ENCODE data around the gene PANX1. TPM values are rescaled to one million over a fixed set of nuclear protein-coding genes. Genes with fewer than 3 reads are reported as not detected.

Gene PANX1
- total RNA-seq, 1 experiment from 2014 or later = 21.9 TPM

DNA sequence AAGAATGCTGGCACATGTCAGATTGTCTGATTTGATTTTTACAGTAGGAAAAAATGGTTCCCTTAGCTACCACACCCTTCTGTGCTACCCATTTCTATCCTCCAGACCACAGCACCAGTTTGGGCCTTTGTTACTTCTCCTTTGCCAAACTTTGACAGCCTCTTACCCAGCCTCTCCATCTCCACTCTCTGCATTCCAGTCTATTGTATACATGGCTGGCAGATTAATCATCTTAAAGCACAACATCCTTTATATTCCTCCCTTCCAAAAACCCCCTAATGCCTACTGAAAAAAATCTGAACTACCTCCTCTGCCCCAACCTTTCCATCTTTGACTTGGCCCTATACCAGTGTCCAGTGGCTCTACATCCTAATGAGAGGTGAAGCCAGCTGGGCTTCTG, 10.8 kb upstream of the PANX1 start:
- H4K20me1 ChIP-seq (ENCODE audit: insufficient read depth) = no peaks in the 10 kb centered on the region
- intact Hi-C loops (cut with micrococcal nuclease) = no loop called here
- DNase-seq (ENCODE audit: low read depth, low spot score) (no peak), ATAC-seq (no peak)
- H2AFZ ChIP-seq (ENCODE audit: low read depth, low read length, poor library complexity, severe bottlenecking) = no peak overlapping the region
- H3K27ac ChIP-seq (ENCODE audit: low read depth, low read length) = no peak overlapping the region
- POLR2A ChIA-PET = no interaction called here
- CTCF ChIA-PET = no interaction called here
- no peak overlapping the region for H3K9ac ChIP-seq (ENCODE audit: low read length)
- H3K4me3 ChIP-seq (replicated peaks in 1 of 2; ENCODE audit: low read depth in 1 of 2, low read length in 2 of 2) = no peak overlapping the region
- RAD21 ChIA-PET (ENCODE audit: low non-redundant PET in 1 of 2, low total read pairs in 2 of 2, uncharacterized antibody in 2 of 2, unreplicated experiment in 2 of 2) = no interaction called here
- no peaks in the 10 kb centered on the region for H3K9me3 ChIP-seq (ENCODE audit: control insufficient read depth in 1 of 2, insufficient read depth in 1 of 2, low read depth in 1 of 2, low read length in 2 of 2)
- no peaks in the 10 kb centered on the region for H3K36me3 ChIP-seq (ENCODE audit: control insufficient read depth in 1 of 2, insufficient read depth in 2 of 2, low read length in 2 of 2)
- BruUV-seq (replicated peaks) = no TSS peak
- no peak overlapping the region for H3K4me2 ChIP-seq (ENCODE audit: low read length)
- no peaks in the 10 kb centered on the region for H3K79me2 ChIP-seq (ENCODE audit: insufficient read depth, low read length)
- H3K9me2 ChIP-seq (ENCODE audit: insufficient read depth) = no peaks in the 10 kb centered on the region
- no peaks in the 10 kb centered on the region for H3K27me3 ChIP-seq (ENCODE audit: insufficient read depth, low read length)
- no peaks in the 10 kb centered on the region for H3K4me1 ChIP-seq (ENCODE audit: control insufficient read depth in 1 of 2, insufficient read depth in 2 of 2, low read length in 2 of 2)
- TF ChIP-seq SRF (IDR thresholded peaks at IDR 0.05; ENCODE audit: low read depth) (no peak), TCF7L2 (IDR thresholded peaks at IDR 0.05; ENCODE audit: borderline replicate concordance, extremely low read depth, insufficient read depth, insufficient read length) (no peak), EZH2phosphoT487 (IDR thresholded peaks at IDR 0.05; ENCODE audit: borderline replicate concordance) (no peak), SP1 (IDR thresholded peaks at IDR 0.05; ENCODE audit: low read depth) (no peak), POLR2AphosphoS5 (IDR thresholded peaks at IDR 0.05; ENCODE audit: low read depth, low read length) (no peak), ZFX (IDR thresholded peaks at IDR 0.05) (no peak), JUND (IDR thresholded peaks at IDR 0.05) (no peak), CEBPB (IDR thresholded peaks at IDR 0.05; ENCODE audit: low read depth) (no peak), CBX3 (IDR thresholded peaks at IDR 0.05; ENCODE audit: low read depth) (no peak), ZNF274 (IDR thresholded peaks at IDR 0.05; ENCODE audit: low read depth, low read length) (no peak), FOSL1 (IDR thresholded peaks at IDR 0.05; ENCODE audit: low read depth) (no peak), YY1 (IDR thresholded peaks at IDR 0.05; ENCODE audit: extremely low read depth, insufficient replicate concordance, low read depth, low read length) (no peak), SIN3A (IDR thresholded peaks at IDR 0.05; ENCODE audit: low read depth) (no peak)
- TF ChIP-seq, protein P1, sequence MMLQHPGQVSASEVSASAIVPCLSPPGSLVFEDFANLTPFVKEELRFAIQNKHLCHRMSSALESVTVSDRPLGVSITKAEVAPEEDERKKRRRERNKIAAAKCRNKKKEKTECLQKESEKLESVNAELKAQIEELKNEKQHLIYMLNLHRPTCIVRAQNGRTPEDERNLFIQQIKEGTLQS (IDR thresholded peaks at IDR 0.05) = no peak
- TF ChIP-seq, protein P2, sequence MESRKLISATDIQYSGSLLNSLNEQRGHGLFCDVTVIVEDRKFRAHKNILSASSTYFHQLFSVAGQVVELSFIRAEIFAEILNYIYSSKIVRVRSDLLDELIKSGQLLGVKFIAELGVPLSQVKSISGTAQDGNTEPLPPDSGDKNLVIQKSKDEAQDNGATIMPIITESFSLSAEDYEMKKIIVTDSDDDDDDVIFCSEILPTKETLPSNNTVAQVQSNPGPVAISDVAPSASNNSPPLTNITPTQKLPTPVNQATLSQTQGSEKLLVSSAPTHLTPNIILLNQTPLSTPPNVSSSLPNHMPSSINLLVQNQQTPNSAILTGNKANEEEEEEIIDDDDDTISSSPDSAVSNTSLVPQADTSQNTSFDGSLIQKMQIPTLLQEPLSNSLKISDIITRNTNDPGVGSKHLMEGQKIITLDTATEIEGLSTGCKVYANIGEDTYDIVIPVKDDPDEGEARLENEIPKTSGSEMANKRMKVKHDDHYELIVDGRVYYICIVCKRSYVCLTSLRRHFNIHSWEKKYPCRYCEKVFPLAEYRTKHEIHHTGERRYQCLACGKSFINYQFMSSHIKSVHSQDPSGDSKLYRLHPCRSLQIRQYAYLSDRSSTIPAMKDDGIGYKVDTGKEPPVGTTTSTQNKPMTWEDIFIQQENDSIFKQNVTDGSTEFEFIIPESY (IDR thresholded peaks at IDR 0.05; ENCODE audit: extremely low read depth, insufficient replicate concordance, low read length) = no peak
- TF ChIP-seq, protein P3, sequence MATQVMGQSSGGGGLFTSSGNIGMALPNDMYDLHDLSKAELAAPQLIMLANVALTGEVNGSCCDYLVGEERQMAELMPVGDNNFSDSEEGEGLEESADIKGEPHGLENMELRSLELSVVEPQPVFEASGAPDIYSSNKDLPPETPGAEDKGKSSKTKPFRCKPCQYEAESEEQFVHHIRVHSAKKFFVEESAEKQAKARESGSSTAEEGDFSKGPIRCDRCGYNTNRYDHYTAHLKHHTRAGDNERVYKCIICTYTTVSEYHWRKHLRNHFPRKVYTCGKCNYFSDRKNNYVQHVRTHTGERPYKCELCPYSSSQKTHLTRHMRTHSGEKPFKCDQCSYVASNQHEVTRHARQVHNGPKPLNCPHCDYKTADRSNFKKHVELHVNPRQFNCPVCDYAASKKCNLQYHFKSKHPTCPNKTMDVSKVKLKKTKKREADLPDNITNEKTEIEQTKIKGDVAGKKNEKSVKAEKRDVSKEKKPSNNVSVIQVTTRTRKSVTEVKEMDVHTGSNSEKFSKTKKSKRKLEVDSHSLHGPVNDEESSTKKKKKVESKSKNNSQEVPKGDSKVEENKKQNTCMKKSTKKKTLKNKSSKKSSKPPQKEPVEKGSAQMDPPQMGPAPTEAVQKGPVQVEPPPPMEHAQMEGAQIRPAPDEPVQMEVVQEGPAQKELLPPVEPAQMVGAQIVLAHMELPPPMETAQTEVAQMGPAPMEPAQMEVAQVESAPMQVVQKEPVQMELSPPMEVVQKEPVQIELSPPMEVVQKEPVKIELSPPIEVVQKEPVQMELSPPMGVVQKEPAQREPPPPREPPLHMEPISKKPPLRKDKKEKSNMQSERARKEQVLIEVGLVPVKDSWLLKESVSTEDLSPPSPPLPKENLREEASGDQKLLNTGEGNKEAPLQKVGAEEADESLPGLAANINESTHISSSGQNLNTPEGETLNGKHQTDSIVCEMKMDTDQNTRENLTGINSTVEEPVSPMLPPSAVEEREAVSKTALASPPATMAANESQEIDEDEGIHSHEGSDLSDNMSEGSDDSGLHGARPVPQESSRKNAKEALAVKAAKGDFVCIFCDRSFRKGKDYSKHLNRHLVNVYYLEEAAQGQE (IDR thresholded peaks at IDR 0.05; ENCODE audit: low read depth) = no peak
- TF ChIP-seq, protein P4, sequence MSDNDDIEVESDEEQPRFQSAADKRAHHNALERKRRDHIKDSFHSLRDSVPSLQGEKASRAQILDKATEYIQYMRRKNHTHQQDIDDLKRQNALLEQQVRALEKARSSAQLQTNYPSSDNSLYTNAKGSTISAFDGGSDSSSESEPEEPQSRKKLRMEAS (IDR thresholded peaks at IDR 0.05) = no peak
- TF ChIP-seq, protein P5, sequence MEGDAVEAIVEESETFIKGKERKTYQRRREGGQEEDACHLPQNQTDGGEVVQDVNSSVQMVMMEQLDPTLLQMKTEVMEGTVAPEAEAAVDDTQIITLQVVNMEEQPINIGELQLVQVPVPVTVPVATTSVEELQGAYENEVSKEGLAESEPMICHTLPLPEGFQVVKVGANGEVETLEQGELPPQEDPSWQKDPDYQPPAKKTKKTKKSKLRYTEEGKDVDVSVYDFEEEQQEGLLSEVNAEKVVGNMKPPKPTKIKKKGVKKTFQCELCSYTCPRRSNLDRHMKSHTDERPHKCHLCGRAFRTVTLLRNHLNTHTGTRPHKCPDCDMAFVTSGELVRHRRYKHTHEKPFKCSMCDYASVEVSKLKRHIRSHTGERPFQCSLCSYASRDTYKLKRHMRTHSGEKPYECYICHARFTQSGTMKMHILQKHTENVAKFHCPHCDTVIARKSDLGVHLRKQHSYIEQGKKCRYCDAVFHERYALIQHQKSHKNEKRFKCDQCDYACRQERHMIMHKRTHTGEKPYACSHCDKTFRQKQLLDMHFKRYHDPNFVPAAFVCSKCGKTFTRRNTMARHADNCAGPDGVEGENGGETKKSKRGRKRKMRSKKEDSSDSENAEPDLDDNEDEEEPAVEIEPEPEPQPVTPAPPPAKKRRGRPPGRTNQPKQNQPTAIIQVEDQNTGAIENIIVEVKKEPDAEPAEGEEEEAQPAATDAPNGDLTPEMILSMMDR (IDR thresholded peaks at IDR 0.05 in 2 of 3, conservative IDR thresholded peaks at IDR 0.05 in 1 of 3; ENCODE audit: borderline replicate concordance in 1 of 3, insufficient read depth in 1 of 3, low read depth in 2 of 3, low read length in 2 of 3) = no peak

Data from HCT116 (cell line).